Measurements from ENCODE around the gene HSFX4.
"Not testable (repeated sequence)": the region's sequence is repeated elsewhere in the genome, so short reads cannot be mapped to it uniquely, and the experiment has no call there.

The HSFX4 gene, protein sequence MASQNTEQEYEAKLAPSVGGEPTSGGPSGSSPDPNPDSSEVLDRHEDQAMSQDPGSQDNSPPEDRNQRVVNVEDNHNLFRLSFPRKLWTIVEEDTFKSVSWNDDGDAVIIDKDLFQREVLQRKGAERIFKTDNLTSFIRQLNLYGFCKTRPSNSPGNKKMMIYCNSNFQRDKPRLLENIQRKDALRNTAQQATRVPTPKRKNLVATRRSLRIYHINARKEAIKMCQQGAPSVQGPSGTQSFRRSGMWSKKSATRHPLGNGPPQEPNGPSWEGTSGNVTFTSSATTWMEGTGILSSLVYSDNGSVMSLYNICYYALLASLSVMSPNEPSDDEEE

DNA sequence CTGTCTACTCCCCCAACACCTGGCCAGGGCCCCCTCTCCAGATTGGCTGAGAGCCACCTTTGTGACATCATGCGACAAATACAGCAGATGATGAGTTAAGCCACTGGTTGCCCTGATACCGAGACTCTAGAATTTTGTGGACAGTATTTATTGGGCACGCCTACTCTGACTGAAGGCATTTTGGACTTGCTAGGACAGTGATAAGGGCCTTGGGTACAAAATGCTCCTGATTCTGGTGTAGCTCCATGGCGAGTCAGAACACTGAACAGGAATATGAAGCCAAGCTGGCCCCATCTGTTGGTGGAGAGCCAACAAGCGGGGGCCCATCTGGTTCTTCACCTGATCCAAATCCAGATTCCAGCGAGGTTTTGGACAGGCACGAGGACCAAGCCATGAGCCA, at the start of gene HSFX4:
Gene HSFX4 (plus strand): TSS at position 174 of the 400 bp plus-strand sequence. CDS start 72 bp downstream, at position 246.
- DNase-seq, result not testable (repeated sequence)

DNA sequence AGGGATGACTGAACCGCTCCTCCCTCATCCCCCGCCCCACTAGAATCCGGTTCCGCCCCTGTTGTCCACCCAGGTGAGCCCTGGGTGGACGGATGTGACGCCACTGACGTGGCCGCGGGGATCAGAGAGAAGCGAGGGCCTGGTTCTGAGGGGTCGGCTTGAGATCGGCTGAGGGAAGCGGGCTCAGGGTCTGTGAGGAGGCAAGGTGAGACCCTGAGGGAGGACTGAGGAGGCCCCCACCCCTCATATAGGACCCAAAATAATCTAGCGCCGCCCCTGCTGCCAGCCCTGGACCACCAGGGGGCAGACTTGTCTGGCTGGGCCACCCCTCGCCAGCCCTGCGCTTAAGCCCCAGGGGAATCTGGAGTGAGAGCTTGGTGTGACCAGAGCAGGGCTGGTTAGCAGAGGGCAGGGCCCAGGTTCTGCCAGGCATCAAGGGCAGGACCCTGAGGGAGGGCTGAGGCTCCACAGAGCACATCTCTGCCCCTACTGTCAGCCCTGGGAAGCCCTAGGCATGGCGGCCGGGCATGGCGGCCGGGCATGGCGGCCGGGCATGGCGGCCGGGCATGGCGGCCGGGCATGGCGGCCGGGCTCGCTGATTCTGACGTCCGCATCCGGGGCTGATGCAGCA, 48.2 kb upstream of the HSFX4 start, which contains the start of gene MAGEA8:
Gene MAGEA8 (plus strand): TSS at position 103 of the 631 bp plus-strand sequence. CDS start 3,090 bp downstream, outside the sequence.
- DNase-seq, result no peak

DNA sequence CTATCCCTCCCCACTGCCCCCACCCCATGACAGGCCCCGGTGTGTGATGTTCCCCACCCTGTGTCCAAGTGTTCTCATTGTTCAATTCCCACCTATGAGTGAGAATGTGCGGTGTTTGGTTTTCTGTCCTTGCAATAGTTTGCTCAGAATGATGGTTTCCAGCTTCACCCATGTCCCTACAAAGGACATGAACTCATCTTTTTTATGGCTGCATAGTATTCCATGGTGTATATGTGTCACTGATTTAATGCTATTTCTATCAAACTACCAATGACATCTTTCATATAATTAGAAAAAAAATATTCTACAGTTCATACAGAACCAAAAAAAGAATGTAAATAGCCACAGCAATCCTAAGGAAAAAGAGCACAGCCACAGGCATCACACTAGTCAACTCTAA, 38.5 kb upstream of the HSFX4 start:
- DNase-seq, result not testable (repeated sequence)

DNA sequence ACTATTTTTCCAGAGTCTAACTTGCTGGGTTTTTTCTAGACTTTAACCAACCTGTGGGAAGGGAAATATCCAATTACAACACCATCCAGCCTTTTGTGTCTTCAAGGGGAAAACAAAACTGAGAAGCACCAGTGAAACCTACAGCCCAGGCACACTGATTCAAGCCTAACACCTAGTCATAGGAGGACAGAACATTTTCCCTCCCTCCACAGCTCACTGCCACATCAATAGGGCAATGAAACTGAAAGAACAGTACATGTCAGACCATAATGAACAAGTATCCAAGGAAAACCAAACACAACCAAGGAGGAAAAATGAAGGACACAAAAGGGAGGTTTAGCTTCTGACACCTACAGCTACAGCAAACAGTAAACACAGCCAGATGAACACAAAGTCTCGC, 30.8 kb upstream of the HSFX4 start:
- DNase-seq, result no peak

DNA sequence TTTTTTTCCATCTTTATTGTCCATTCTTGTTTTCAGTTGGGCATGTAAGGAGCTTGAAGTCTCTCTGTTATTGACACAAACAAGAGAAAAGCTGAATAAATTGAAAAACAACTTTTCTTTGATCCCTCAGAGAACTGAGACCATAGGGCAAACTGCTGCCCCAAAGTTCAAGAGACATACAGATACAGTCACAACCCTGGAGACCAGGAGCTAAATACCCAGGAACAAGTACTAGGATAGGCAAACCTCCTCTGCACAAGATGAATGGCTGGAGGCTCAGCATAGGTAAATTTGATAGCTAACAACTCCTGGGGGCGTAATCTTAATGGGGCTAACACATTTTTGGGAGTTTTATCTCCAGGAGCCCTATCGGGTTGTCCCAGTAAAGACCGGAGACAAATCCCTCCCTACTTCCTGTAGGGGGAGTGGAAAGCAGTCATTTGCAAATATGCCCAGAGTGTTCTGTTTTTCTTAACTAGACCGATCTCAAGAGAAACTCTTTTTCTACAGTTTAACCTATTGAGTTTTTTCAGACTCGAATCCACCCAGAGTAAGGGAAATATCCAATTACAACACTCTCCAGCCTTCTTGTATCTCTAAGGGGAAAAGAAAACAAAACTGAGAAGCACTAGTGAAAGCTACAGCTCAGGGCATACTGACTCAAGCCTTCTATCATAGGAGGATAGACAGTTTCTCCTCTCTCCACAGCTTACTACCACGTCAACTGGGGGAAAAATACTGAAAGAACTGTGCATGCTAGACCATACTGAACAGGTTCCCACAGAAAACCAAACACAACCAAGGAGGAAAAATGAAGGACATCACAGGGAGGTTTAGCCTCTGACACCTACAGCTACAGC, 25.3 kb upstream of the HSFX4 start:
- no peak for DNase-seq

DNA sequence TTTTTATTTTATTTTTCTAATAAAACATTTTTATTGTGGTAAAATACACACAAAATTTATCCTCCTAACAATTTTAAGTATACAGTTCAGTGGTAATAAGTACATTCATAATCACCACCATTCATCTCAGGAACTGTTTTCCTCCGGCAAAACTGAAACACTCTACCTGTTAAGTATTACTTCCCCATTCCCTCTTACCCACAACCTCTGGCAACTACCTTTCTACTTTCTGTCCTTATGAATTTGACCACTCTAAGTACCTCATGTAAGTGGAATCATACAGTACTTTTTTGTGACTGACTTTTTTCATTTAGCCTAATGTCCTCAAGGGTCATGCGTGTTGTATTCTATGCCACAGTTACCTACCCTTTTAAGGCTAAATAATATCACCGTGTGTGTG, 21.1 kb upstream of the HSFX4 start:
- no peak for DNase-seq

DNA sequence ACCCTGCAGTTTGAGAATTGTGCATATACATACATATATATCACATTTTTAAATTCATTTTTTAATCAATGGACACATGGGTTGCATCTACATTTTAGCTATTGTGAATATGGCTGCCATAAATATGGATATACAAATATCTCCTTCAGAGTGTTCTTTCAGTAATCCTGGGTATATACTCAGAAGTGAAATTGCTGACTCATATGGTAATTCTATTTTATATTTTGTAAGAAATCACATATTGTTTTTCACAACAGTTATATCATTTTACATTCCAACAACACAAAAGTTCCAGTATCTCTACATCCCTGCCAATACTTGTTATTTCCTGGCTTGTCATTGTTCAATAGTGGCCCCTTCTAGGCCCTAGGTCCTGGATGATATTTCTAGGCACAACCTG, 20.6 kb upstream of the HSFX4 start:
- DNase-seq, result no peak

DNA sequence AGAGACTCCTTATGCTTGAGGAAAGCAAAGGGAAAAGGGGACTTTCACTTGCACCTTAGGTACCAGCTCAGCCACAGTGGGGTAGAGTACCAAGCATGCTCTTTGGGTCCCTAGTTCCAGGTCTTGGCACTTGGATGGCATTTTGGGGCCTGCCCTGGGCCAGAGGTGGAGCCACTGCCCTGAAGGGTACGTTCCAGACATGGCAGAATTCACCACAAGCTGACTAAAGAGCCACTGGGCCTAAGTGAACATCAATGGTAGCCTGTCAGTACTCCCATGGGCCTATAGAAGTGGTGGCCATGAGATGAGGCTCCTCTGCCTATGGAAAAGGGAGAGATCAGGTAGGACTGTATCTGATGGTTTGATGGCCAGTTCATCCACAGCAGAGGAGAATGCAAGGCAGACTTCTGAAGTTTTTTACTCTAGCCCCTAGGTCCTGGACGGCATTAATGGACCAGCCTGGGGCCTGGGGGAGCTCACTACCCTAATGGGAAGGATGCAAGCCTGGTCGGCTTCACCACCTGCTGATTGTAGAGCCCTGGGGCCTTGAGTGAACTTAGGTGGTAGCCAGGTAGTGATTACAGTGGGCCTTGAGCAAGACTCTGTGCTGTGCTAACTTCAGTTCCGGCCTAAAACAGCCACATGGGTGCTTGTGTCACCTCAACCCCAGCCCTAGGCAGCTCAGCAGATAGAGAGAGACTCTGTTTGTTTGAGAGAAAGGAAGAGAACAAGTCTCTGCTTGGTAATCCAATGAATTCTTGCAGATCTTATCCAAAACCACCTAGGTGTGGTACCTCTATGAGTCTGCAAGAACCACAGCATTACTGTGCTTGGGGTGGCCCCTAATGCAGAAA, 19.8 kb upstream of the HSFX4 start:
- no peak for DNase-seq

DNA sequence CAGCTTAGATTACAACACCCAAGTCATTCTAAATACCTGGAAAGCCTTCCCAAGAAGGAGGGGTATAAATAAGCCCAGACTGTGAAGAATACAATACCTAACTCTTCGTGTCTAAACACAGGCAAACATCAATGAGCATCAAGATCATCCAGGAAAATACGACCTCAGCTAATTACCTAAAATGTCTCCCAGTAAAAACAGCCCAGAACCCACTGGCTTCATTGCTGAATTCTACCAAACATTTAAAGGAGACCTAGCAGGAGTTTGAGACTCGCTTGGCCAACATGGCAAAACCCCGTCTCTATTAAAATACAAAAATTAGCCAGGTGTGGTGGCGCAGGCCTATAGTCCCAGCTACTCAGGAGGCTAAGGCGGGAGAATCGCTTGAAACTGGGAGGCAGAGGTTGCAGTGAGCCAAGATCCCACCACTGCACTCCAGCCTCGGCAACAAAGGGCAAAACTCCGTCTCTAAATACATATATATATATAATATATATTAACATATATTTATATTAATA, 19.1 kb upstream of the HSFX4 start:
- DNase-seq, result no peak

DNA sequence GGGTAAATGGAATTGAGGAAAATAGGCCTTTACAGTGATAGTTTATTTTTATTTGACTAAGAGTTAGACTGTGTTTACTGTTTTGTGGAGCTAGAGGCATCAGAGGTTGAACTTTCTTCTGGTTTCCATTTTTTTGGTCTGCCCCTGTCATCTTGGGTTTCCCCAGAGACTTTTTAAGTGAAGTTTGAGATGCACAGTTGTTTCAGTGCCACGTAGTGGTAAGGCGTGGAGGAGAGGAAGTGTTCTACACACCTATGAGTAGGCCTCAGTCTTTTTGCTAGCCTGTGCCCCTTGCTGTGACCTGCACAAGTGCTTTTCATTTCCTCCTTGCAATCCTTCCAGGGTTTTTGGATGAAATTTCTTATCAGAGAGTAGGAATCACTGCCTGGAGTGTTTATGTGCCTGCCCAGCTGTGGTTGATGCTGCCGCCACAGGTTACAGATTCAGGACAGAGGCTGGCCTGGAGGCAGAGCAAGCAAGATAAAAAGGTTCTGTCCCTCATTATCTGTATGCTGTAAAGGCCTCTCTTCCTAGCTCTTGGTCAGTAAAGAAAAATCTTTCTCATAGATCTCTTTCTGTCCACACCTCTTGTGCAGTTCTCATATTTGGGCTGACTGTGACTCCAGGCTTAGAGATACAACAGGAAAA, 12.5 kb upstream of the HSFX4 start:
- DNase-seq, result no peak

DNA sequence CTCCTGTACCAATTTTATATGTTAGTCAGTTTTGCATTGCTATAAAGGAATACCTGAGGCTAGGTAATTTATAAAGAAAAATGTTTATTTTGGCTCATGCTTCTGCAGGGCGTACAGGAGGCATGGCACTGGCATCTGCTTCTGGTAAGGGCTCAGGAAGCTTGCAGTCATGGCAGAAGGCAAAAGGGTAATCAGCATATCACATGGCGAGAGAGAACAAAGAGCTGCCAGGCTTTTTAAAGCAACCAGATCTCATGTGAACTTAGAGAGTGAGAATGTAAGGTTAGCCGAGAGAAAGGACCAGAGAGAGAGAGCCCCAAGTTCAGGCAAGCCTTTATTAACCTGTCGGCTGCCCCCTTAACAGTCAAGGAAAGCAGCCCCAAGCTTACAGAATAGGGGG, 5.5 kb upstream of the HSFX4 start:
- DNase-seq, result not testable (repeated sequence)

DNA sequence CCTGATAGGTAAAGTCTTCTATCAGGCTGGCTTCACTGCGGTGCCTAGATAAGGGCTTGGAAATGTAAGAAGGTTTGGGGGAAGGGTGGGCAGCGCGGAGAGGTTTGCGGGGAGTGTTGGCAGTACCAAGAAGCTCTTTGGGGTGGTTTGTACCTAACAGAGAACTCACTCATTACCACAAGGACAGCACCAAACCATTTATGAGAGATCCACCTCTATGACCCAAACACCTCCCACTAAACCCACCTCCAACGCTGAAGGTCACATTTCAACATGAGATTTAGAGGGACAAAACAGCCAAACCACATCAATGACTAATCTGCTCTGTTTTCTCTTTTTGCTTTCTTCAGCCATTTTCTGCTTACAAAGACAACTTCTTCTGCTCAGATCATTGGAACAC, 4.9 kb upstream of the HSFX4 start:
- not testable (repeated sequence) for DNase-seq

DNA sequence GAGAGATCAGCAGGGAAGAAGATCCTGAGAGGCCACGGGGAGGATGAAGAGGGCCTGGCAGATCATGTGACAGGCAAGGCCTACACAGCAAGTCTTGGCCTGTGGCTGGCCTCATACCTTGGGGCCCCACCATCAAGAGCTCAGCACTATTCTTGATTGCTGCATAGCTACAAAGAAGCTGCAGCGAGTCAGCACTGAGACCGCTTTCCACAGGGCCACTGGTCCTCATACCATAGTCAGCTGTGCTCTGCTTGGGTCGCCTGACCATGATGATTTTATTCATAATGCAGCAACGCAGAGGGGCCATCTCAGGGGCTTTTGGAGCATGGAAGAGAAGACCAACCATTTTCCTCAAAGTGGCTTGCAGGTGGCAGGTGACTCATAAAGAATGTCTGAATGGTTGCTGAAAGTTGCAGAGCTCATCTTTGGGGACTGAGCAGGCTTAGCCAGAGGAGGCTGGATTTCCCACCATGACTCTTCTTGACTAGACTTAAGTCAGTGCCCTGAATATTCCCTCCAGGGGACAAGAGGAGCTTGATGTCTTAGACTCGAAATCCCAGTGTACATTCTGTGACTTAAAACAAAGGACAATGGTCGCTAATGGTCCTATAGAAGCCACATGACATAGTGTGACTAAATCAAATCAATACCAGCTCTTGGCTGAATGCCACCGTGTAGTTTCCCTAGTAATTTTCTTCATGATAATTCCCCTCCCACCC, 2.0 kb upstream of the HSFX4 start:
- not testable (repeated sequence) for DNase-seq

DNA sequence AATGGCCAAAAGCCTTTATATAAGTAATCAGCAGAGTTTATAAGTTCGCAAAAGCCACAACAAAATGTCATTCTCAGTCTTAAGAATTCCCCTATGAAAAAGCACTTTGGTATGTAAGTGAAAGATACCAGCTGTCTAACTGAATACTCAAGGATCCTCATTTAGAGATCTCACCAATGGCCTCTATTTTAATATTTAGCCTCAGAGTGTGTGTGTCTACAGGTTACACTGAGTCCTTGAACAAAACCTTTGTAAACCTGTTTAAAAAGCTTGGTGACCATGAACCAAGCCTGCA, 1.5 kb upstream of the HSFX4 start:
- DNase-seq, result not testable (repeated sequence)

DNA sequence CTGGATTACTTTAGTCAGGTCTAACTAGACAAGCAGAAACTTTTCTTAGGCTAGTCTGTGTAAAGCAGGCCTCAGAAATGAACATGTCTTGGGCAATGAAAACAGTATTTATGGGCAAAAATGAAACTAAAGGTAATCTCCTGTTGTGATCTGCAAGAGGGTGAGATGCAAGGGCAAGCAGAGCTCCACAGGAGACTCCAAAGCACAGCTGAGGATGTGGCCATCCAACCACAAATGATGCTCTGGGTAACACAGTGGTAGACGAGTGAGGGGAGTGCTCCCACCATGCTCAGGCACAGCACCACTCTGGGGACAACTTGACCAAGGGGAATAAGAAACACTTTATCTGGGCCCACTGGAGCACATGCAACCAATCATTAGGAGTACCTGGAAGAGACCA, 738 bp upstream of the HSFX4 start:
- not testable (repeated sequence) for DNase-seq

DNA sequence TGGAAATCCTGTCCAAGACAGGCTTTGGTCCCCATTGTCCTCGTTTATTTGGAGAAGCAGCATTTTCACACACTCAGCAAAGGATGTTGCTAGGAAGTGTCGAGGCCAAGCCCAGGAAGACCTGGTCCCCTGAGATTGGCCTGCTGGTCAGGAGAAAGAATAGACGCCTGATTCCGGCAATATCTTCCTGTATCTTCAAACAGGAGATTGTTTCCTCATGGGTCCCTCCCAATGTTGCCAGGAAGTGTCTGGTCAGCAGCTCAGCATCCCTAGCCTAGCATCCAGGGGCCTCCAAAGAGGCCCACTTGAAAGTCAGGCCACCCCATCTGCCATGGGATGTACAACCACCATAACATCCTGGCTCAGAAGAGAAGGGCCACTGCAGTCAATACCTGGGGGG, 2.0 kb downstream of the HSFX4 start:
- DNase-seq, result not testable (repeated sequence)

DNA sequence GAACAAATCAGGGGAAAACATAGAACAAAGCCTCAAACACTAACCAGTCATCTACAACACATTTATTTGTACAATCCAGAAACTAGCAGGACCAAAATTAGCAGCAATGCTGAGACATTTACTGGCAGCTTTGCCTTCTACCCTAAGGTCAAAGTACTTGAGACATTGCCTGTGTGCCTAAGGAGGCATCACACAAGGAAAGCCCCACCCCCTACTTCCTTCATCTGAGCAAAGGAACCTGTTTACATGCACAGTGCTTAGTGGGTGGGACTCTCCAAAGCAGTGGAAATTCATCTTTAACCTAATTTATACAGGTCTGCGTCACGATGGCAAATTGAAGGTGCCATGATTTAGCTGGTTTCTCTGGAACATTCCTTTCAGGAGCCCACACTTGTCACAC, 2.8 kb downstream of the HSFX4 start:
- not testable (repeated sequence) for DNase-seq

DNA sequence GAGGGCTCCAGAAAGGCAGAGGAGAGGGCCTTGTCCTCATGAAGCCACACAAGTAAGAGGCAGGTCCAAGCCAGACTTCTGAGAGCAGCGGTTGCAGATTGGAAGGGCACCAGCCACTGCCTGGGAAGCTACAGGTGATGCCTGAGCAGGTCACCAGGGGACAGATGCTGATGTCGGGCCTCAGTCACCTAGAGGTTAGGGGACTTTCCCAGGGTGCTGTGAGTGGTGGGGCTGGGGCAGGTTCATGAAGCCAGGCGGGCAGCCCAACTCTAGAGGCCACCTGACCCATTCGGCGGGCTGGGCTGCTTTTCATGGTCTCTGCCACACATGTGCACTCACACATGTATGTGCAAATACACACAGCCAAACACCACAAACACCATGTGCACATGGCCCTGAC, 3.6 kb downstream of the HSFX4 start:
- DNase-seq, result not testable (repeated sequence)

DNA sequence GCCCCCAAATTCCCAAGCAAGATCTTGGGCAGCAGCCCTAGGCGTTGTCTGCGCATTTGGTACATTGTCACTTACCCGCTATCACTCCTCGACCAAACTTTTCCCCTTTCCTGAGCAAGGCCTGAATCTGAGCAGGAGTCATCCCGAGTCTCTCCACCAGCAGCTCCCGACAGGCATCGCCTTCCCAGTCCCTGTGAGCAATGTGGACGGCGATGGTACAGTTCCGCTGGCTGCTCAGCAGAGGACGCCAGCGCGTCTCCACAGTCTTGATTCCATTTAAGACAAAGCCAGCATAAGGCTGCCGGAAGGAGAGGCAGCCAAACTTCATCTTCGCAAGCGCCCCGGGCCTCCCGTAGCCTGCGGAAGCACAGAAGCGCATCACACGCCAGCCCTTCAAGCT, 4.2 kb downstream of the HSFX4 start:
- not testable (repeated sequence) for DNase-seq

DNA sequence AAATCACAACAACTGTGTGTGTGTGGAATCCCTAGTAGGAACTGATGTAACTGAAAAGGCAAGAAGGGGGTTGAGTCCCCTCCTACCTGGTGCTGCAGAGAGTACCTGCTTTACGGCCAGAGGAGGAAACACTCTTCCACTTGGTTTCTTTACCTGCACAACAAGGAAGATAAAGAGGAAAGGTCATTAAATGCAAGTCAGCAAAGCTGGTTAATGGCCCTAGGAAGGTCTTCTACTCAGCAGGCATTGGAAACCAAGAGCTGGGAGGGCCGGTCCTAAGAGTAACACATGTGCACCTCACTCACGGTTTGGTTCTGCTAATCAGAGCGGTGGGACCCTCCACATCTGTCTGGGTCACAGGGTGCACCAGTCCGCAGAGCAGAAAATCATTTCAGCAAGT, 8.0 kb downstream of the HSFX4 start:
- DNase-seq, result not testable (repeated sequence)

DNA sequence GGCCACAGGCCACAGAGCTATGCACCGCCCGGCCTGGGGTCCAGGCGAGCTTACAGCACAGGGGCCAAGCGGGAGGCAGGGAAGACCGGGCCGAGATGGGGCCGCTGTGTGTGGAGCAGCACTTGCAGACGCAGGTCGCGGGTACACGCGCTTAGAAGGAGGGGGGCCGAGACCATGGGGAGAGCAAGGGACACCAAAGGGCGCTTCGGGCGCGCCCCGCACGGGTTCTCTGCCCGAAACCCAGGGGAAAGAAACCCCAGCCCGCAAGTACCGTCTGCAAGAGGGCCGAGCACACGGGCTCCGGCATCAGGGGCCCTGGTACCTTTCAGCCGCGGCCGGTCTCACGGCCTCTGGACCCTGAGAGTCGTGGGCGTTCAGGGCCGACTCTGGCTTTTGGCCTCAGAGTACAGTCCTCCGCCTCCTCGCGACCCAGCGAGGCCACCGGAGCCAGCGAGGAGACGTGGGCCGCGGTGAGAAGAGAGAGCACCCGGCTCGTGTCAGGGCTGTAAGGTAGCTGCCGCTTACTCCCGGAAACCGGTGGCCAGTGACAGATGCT, 8.6 kb downstream of the HSFX4 start:
- DNase-seq, result no peak
